GM19193 (cell line): ENCODE measurements around the gene LIG3.

ENCODE experiments used
- POLR2A ChIP-seq: IDR thresholded peaks from 4 replicates; pipeline ENCODE4 v1.6.1; 2011; ENCODE audit not compliant: insufficient read depth, insufficient read length; ENCODE audit errors: extremely low read depth

Gene LIG3

DNA sequence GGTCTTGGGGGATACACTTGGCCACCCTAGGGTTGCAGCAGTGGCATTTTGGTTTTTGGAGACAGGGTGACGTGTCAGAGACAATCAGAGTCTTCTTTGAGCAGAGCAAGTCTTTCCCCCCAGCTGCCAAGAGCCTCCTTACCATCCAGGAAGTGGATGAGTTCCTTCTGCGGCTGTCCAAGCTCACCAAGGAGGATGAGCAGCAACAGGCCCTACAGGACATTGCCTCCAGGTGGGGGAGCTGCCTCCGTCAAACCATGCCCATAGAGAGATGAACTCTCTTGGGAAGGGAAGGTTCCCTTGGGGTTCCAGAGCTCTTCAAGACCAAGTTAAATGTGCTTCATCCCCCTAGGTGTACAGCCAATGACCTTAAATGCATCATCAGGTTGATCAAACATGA lies 11.3 kb downstream of the LIG3 start:
- no peak for TF ChIP-seq POLR2A

DNA sequence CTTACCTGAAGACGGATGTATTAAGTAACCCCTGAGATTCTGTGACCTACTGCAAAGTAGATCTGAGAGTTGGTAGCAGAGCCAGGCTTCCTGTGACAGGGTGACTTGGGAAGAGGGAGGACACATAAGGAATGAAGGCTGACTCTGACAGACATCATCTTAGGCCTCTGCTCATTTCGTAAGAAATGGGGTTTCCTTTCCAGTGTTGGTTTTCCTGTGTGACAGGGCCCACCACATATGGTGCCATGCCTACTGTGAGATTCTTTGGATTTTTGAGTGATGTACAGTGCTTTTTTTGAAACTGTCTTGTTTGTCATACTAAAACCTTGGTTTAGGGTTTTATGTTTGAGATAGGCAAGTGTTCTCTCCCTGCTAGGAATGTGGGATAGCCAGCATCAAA lies 12.7 kb downstream of the LIG3 start:
- TF ChIP-seq POLR2A: no peak

DNA sequence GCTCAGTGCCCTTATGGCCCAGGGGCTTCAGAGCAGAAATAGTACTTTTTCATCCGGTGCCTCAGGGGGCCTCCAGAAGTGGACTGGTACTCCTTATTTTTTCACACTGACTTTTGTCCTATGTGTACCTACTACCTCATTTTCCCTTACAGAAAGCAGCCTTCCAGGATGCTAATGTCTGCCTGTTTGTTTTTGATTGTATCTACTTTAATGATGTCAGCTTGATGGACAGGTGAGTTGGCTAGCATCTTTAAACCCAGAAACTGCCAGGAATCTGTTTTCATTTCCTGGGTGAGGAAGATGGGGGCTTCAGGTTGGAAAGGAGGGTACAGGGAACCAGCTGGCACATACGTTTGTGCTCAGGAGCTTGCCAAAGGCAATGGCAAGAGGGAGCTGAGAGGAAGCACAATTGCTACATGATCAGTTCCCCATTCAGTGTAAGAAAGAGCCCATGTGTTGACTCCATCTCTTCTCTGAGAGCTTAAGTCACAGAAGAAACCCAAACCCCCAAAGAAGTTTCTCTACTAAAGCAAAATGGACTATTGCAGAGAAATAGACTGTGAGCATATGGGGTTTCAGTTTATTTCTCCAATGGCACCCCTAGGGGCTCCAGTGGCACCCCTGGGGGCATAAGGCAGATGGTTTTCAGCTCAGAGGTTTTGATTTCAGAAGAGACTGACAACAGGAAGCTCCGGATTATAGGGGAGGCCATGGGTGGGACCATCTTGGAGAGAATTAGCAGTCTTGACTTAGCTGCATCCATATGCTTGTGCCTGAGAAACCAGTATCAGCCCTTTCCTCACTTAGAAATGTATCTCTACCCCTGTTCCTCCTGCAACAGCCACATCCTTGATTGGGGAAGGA lies 16.3 kb downstream of the LIG3 start:
- no peak for TF ChIP-seq POLR2A

DNA sequence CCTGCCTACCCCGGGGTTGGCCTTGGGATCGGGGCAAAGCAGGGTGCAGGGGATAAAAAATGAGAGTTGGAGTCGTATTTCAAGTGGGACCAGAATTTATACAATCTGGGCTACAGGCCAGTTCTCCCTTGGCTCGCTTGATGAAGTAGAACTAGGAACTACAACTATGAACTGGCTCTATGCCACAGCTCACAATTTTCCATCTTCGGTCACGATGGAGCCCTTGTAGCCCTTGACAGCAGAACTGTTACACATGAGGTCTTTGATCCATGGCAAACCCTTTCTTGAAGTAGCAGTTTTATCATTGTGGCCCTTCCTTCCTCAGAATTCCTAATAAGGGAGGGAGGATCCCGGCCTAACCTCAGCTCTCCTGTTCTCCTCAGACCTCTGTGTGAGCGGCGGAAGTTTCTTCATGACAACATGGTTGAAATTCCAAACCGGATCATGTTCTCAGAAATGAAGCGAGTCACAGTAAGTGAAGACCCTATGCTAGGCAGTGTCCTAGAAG lies 17.1 kb downstream of the LIG3 start:
- TF ChIP-seq POLR2A: no peak

DNA sequence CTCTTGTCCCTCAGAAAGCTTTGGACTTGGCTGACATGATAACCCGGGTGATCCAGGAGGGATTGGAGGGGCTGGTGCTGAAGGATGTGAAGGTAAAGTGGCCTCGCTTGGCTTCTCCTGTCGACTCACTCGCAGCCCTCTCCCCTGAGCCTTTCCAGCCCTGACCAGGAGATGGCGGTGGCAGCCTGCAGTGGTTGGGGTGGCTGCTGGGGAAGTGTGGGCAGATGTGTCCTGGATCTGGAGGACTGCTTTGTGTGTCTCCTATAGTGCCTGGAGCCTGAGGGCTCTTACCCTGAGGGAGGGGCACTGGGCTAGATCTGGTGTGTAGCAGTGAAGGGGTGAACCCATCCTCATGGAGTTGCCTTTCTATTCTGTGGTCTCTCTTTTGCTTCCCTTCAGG lies 17.9 kb downstream of the LIG3 start:
- no peak for TF ChIP-seq POLR2A

DNA sequence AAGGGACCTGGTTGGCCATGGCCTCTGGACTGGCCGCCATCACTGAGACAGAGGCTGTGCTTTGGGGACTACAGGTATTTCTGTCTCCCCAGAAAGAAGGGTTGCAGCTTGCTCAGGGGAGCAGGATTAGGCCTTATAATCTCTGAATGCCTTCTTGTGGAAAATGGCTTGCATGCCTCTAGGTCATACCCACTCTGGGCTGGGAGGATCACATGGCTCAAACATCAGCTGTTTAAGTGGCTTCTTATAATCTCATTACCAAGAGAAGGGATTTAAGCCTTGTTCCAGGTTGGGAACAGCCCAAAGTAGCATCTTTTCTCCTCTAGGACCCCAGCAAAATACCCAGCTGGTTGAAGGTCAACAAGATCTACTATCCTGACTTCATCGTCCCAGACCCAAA lies 19.1 kb downstream of the LIG3 start:
- TF ChIP-seq POLR2A: no peak

DNA sequence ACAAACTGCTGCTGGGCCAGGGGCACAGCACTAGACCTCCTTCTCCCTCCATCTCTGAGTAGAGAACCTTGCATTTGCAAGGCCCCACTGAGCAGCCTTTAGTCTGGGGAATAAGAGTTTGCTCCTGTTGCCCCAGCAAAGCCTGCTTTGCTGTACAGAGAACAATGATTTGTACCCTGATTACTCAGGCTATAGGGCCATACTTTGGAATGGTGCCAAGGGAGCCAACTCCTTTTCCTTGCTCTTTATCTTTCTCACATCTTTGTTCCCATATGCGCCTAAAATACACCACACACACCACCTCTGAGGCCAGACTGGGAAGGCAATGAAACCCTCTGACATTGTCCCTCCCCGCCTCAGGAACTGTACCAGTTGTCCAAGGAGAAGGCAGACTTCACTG lies 21.2 kb downstream of the LIG3 start:
- TF ChIP-seq POLR2A: no peak

DNA sequence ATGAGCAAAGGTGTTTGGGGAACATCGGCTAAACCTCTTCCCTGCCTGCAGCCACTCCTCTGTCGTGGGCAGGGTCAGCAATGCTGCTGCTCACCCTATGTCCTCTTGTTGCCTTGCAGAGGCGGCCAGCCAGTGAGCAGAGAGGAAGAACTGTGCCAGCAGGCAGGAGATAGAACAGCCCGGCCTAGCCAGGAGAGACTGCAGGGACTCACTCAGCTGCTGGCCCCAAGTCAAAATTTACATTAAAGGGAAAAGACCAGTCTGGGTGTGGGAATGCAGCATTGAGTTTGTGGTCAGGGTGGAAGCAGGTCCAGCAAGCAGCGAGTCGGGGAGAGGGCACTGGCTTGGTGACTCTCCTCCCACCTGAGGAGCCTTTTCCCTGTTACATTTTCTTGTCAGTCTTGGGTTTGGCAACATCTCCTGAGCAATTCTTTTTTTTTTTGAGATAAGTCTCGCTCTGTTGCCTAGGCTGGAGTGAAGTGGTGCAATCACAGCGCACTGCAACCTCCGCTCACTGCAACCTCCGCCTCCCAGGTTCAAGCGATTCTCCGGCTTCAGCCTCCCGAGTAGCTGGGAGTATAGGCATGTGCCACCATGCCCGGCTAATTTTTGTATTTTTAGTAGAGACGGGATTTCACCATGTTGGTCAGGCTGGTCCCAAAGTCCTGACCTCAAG lies 22.7 kb downstream of the LIG3 start:
- TF ChIP-seq POLR2A: no peak

DNA sequence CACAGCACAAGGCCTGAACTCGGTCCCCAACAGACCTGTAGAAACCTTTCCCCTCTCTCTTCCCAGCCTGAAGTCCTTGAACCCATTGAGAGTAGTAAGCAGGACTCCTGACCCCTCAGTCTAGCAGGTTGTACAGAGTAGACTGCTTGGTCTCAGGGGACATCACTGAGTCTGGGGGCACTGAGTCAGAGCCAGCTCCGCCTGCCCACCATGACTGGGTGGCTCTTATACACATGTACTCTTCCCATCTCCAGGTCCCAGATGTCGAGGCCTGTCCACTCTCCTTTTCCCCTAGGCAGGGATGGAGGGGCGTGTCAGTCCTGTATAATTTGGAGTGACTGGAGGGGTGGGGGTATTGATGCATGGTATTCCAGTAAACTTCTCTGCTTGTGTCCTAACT lies 23.5 kb downstream of the LIG3 start:
- no peak for TF ChIP-seq POLR2A

DNA sequence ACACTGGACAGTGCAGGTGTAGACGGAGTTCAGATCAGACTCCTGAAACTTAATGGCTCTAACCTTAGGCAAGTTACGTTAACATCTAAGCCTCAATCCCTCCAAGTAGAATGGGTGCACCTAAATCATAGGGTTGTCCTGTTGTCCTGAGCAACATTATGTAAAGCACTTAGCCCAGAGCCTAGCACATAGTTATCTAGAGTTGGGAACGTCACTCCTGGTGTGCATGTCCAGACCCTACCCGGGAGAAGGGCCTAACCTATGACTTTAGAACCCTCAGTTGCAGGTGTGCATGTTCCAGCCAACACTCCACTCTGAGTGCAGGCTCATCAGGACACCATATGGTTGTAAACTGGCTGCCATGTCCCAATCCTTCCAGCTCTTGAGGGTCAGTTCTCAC lies 26.0 kb downstream of the LIG3 start:
- no peak for TF ChIP-seq POLR2A

DNA sequence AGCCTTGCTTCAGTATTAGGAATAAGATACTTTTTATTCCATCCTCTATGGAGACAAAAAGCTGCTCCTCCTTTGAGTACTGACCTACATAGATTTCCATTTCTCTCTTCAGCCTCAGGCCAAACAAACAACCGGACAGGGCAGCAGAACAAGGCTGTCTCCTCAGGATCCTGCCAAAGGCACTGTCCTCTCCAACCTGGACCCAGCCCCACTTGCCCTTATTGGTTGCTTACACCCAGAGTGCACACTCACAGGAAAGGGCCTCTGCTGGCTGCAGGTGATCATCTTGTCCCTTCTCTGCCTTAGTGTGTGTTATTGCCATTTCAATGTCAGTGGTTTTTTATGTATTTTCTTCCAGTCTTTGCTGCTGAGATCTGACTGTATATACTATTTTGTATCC lies 26.6 kb downstream of the LIG3 start:
- TF ChIP-seq POLR2A: no peak

DNA sequence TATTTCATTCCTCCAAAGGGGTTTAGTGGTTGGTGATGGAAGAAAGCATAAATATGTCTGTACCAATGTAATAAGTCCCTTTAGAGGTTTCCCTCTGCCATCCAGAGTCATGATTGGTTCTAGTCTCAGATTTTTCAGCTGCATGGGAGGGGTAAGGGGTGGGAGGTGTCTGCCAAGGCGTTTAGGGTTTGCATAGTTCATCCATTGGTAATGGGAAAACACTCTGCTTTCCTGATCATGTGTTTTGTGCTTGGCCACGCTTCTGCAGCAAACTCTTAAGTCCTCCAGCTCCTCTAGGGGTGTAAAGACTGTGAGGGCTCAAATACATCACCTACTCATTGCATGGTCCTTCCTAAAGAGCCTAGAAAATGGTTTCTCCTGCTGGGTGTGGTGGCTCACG lies 29.8 kb downstream of the LIG3 start:
- TF ChIP-seq POLR2A: no peak

DNA sequence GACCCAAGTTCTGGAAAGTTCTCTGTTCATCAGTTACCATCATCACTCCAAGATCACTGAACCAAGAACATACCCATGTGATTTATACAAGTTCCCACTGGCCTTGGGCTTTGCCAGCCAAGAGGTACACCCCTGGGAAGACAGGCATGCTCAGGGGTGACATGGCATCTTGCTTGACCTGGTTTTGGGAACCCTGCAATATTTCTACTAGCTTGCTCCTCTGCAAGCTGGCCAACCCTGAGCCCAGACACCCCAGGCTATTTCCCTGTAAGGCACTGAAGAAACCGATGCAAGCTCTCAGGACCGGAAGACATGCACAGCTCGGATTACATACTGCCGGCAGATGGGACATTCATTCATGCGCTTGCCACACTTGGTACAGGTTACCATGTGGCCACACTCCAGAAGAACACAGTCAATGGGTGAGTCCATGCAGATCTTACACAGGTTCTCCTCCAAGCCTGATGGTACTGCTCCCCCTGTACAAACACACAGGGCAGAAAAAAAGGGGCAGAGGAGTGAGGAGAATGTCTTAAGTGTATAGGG lies 31.4 kb downstream of the LIG3 start:
- TF ChIP-seq POLR2A: no peak

DNA sequence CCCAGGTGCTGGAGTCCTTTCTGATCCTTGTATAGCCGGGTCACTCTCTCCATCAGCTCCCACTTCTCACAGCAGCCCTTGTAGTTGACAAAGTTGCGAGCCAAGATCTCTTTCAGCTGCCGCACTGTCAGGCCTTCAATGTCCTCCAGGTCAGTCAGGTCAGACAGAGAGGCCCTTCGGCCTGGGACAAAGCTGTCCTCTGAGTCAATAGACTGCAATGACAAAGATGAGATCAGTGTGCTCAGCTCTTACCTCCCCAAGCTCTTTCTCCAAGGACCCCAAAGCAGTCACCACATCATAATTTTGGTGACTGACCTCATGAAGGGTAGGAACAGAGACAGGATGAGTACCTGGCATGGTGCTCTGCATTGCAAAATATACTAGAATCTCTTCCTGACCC lies 36.1 kb downstream of the LIG3 start:
- no peak for TF ChIP-seq POLR2A

DNA sequence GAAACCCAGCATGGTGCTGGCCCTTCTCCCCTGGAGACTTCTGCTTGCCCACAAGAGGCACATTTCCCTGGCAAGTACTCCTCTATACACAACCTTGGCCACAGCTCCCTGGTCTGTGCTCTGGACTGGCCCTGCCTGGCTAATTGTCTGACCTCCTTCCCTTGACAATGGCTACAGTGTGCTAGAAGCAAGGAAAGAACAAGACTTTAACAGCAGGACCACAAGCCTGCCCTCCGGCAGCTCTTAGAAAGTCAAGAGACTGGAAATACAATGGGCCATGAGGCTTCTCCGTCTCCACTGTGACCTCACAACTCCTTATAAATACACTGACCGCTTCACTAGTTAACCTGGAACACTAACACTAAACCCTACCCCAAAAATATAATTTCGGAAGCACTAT lies 36.7 kb downstream of the LIG3 start:
- TF ChIP-seq POLR2A: no peak

DNA sequence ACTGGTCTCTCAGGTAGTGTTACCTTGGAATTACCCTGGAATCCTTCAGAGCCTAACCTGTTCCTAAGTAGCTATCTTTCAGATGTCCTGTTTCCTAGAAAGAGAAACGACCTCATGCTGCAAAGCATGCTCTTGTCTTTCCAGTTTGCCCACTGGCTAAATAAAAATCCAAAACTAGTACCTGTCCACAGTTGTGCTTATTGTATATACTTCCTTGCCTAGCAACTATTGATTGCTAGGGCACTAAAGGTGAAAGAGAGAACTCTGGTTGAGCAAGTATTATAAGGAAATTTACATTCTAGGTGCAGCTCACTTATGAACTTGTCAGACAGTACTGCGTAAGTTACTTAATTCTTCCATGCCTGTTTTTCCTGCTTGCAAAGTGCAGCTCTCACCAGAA lies 38.5 kb downstream of the LIG3 start:
- TF ChIP-seq POLR2A: no peak
